ENCODE results near the gene SMURF1. TPM values are rescaled to one million over a fixed set of nuclear protein-coding genes. Genes with fewer than 3 reads are reported as not detected.
A peak's percentile ranks its signal among the peaks of the same experiment; 100 is the strongest.

The SMURF1 gene
- total RNA-seq, 2 donors from 2014 or later: 15.4 to 25.1 TPM

GRCh38 chr7:99156649-99157048, 12.7 kb upstream of the SMURF1 start:
- Histone ChIP-seq H3K27me3 (replicated peaks; ENCODE audit: insufficient read depth) (no peaks in the 10 kb centered on the region), H3K4me1 (replicated peaks) (no peaks in the 10 kb centered on the region), H3K36me3 (no peaks in the 10 kb centered on the region), H3K27ac (no peak overlapping the region), H3K4me3 (no peak overlapping the region), H3K9me3 (no peaks in the 10 kb centered on the region)
- DNase-seq (ENCODE audit: low spot score): no peak
- TF ChIP-seq, protein P1, sequence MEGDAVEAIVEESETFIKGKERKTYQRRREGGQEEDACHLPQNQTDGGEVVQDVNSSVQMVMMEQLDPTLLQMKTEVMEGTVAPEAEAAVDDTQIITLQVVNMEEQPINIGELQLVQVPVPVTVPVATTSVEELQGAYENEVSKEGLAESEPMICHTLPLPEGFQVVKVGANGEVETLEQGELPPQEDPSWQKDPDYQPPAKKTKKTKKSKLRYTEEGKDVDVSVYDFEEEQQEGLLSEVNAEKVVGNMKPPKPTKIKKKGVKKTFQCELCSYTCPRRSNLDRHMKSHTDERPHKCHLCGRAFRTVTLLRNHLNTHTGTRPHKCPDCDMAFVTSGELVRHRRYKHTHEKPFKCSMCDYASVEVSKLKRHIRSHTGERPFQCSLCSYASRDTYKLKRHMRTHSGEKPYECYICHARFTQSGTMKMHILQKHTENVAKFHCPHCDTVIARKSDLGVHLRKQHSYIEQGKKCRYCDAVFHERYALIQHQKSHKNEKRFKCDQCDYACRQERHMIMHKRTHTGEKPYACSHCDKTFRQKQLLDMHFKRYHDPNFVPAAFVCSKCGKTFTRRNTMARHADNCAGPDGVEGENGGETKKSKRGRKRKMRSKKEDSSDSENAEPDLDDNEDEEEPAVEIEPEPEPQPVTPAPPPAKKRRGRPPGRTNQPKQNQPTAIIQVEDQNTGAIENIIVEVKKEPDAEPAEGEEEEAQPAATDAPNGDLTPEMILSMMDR (IDR thresholded peaks at IDR 0.05): no peak
- TF ChIP-seq POLR2A (IDR thresholded peaks at IDR 0.05): no peak
- no peak for TF ChIP-seq POLR2AphosphoS5 (IDR thresholded peaks at IDR 0.05)
- intact Hi-C loops (cut with DNase I): no loop called here

- no peak for TF ChIP-seq POLR2AphosphoS5 (IDR thresholded peaks at IDR 0.05)
- Histone ChIP-seq H3K9me3 (no peaks in the 10 kb centered on the region), H3K27ac (no peak overlapping the region), H3K4me1 (replicated peaks) (no peaks in the 10 kb centered on the region), H3K27me3 (replicated peaks; ENCODE audit: insufficient read depth) (no peaks in the 10 kb centered on the region), H3K4me3 (no peak overlapping the region), H3K36me3 (no peaks in the 10 kb centered on the region)
- DNase-seq (ENCODE audit: low spot score): no peak
- WGBS: 29% methylated on average over 1 of the region's 1 CpG
- intact Hi-C loops (cut with DNase I): no loop called here
Measured at GRCh38 chr7:99155211-99155610, 11.3 kb upstream of the SMURF1 start.

DNA sequence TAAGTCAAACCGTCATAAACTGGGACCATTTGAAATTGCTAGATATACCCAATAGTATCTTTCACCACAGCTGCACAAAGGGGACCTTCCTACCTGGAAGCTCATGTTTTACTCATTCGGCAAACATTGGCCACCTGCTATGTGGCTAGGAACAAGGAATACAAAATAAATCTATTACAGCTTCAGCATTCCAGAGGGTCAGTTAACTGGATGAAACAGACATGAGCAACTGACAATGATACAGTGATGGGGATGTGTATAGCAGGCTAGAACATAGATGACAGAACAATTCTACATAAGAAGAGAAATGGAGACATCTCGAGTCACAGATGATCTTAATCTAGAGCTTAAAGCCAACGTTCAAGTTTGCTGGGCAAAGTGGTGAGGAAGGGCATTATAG, 3.1 kb upstream of the SMURF1 start:
- Histone ChIP-seq H3K4me3 (no peak overlapping the region), H3K27ac (no peak overlapping the region), H3K9me3 (no peaks in the 10 kb centered on the region), H3K36me3 (no peaks in the 10 kb centered on the region), H3K4me1 (replicated peaks) (no peaks in the 10 kb centered on the region), H3K27me3 (replicated peaks; ENCODE audit: insufficient read depth) (no peaks in the 10 kb centered on the region)
- DNase-seq (ENCODE audit: low spot score): no peak
- 67% methylated on average over 4 of the region's 4 CpGs for whole genome bisulfite sequencing
- TF ChIP-seq POLR2AphosphoS5 (IDR thresholded peaks at IDR 0.05) (no peak), POLR2A (IDR thresholded peaks at IDR 0.05) (no peak)
- TF ChIP-seq, protein P1 (IDR thresholded peaks at IDR 0.05): no peak
- intact Hi-C loops (cut with DNase I): loop anchor here (5.0 to 10.0 kb wide), 2 partner anchors 165 to 258 kb away; partner anchors contain the start of genes BUD31 and PDAP1

GRCh38 chr7:99143521-99143852, 421 bp downstream of the SMURF1 start:
- TF ChIP-seq POLR2AphosphoS5 (IDR thresholded peaks at IDR 0.05): no peak
- peak; percentile 6 for TF ChIP-seq POLR2A (IDR thresholded peaks at IDR 0.05)
- H3K4me3 ChIP-seq: peak overlapping the region; percentile 100
- no peaks in the 10 kb centered on the region for H3K9me3 ChIP-seq
- DNase-seq (ENCODE audit: low spot score): no peak
- H3K36me3 ChIP-seq: no peaks in the 10 kb centered on the region
- H3K27me3 ChIP-seq (replicated peaks; ENCODE audit: insufficient read depth): no peaks in the 10 kb centered on the region
- H3K27ac ChIP-seq: peak overlapping the region; percentile 96 to 99
- WGBS: under 1% methylated on average over 31 of the region's 46 CpGs
- intact Hi-C loops (cut with DNase I): loop anchor here (10.0 kb wide), 1 partner anchor 261 kb away; the partner anchor contains the start of genes BUD31 and PDAP1
- H3K4me1 ChIP-seq (replicated peaks): peaks cover 3% of the 10 kb centered on the region

GRCh38 chr7:99142727-99143520, 984 bp downstream of the SMURF1 start:
- Histone ChIP-seq H3K9me3 (no peaks in the 10 kb centered on the region), H3K27ac (peak overlapping the region; percentile 96 to 99), H3K27me3 (replicated peaks; ENCODE audit: insufficient read depth) (no peaks in the 10 kb centered on the region), H3K4me1 (replicated peaks) (peaks cover 3% of the 10 kb centered on the region), H3K36me3 (no peaks in the 10 kb centered on the region), H3K4me3 (peak overlapping the region; percentile 100)
- intact Hi-C loops (cut with DNase I): loop anchor here (10.0 kb wide), 1 partner anchor 262 kb away; the partner anchor contains the start of genes BUD31 and PDAP1
- TF ChIP-seq, protein P1 (IDR thresholded peaks at IDR 0.05): no peak
- TF ChIP-seq POLR2A (IDR thresholded peaks at IDR 0.05): peak; percentile 42
- no peak for TF ChIP-seq POLR2AphosphoS5 (IDR thresholded peaks at IDR 0.05)
- WGBS: 8% methylated on average over 33 of the region's 33 CpGs
- peak; percentile 95 for DNase-seq (ENCODE audit: low spot score)
